Astrocyte of the cerebellum (primary cell): ENCODE measurements around the gene TMEM14A.

Source experiments
- DNase-seq: peaks from one replicate; pipeline ENCODE4 v3.0.0-alpha.2; 2011; ENCODE audit warnings: low read depth
- H3K4me3 ChIP-seq: 2 replicates; pipeline ENCODE4 v1.5.1; 2011; ENCODE audit warnings: mild to moderate bottlenecking, low read depth, low read length, moderate library complexity
- CTCF ChIP-seq: IDR thresholded peaks from 2 replicates; pipeline ENCODE4 v1.5.1; 2012; ENCODE audit warnings: low read length, low read depth, moderate library complexity, mild to moderate bottlenecking; ENCODE audit errors: missing control alignments
- in situ Hi-C: cut with HindIII; loops from 2 replicates; pipeline ENCODE4 v1.10.0; 2017; ENCODE audit warnings: low sequenced_read_pairs

TMEM14A gene

GRCh38 chr6:52734072-52734471, 63.2 kb downstream of the TMEM14A start:
- in situ Hi-C loops = no loop called here
- no peak overlapping the region for H3K4me3 ChIP-seq
- TF ChIP-seq CTCF = no peak
- DNase-seq = no peak

GRCh38 chr6:52735071-52735470, 64.2 kb downstream of the TMEM14A start:
- TF ChIP-seq CTCF = no peak
- no peak overlapping the region for H3K4me3 ChIP-seq
- in situ Hi-C loops = no loop called here
- no peak for DNase-seq

GRCh38 chr6:52736145-52736544, 65.2 kb downstream of the TMEM14A start:
- no peak overlapping the region for H3K4me3 ChIP-seq
- DNase-seq = no peak
- in situ Hi-C loops = no loop called here
- no peak for TF ChIP-seq CTCF
